Endothelial cell of umbilical vein (primary cell): ENCODE measurements around the gene DIS3L2. TPM values are rescaled to one million over a fixed set of nuclear protein-coding genes. Genes with fewer than 3 reads are reported as not detected.

Experiments used
- BruUV-seq: library from RNA; stranded (reverse); fragments of 400-500 nt; replicated peaks from 2 replicates; lab custom pipeline; 2021; lab: Mats Ljungman, UMichigan
- CTCF ChIA-PET: fragments of 300-600, 350-600 bp; sonication (Branson Sonifier 250); formaldehyde crosslinking; loops from one replicate; lab custom pipeline; 2021; ENCODE audit warnings: antibody characterized with exemption, inconsistent platforms; lab: Charles Lee
- POLR2A ChIA-PET: fragments of 300-600, 350-600 bp; sonication (Branson Sonifier 250); formaldehyde crosslinking; loops from one replicate; lab custom pipeline; 2021; ENCODE audit warnings: antibody characterized with exemption, inconsistent platforms; lab: Charles Lee
- DNase-seq: peaks from one replicate; pipeline ENCODE4 v3.0.0-alpha.2; 2011; ENCODE audit warnings: low read depth, low spot score
- FAIRE-seq: peaks from 2 replicates; lab custom pipeline; 2011; peaks lifted over from hg19 to GRCh38; lab: Jason Lieb, UNC
- H2AFZ ChIP-seq: 2 replicates; pipeline ENCODE4 v1.6.0; 2012; ENCODE audit warnings: low read depth, low read length, control low read depth, inconsistent platforms
- H3K27ac ChIP-seq: 2 replicates; pipeline ENCODE4 v1.5.1; 2011; ENCODE audit warnings: low read depth, mild to moderate bottlenecking, control low read depth, low read length, moderate library complexity; ENCODE audit not compliant: insufficient read depth
- H3K27me3 ChIP-seq, 2 experiments: 2 replicates each; pipeline versions ENCODE4 v1.6.0 to v1.6.1; 2011; ENCODE audit warnings: low read length in 2 of 2, mixed read lengths in 1 of 2; ENCODE audit not compliant: control insufficient read depth in 2 of 2, insufficient read depth in 2 of 2
- H3K36me3 ChIP-seq, 2 experiments: 2 replicates in 1 of 2; 3 replicates in 1 of 2; pipeline ENCODE4 v1.5.1; 2011; ENCODE audit warnings: low read length in 2 of 2, mild to moderate bottlenecking in 1 of 2, moderate library complexity in 1 of 2; ENCODE audit not compliant: control insufficient read depth in 2 of 2, insufficient read depth in 2 of 2; ENCODE audit errors: extremely low read depth in 1 of 2
- H3K4me1 ChIP-seq: 3 replicates; pipeline ENCODE4 v1.5.1; 2011; ENCODE audit warnings: mild to moderate bottlenecking, low read length; ENCODE audit not compliant: control insufficient read depth, insufficient read depth; ENCODE audit errors: extremely low read depth
- H3K4me2 ChIP-seq: 2 replicates; pipeline ENCODE4 v1.6.1; 2011; ENCODE audit warnings: low read length, control low read depth, mixed read lengths; ENCODE audit not compliant: insufficient read depth
- H3K4me3 ChIP-seq, 3 experiments: fragments of 200-600 bp in 1 of 3; sonication (generic), shearing (Covaris generic) in 1 of 3; replicated peaks in 1 of 3; 2 replicates each; pipeline ENCODE4 v1.5.1; 2011 to 2016; ENCODE audit warnings: control low read depth in 3 of 3, low read length in 3 of 3, mild to moderate bottlenecking in 2 of 3, inconsistent platforms in 1 of 3, low read depth in 1 of 3, moderate library complexity in 1 of 3; ENCODE audit not compliant: insufficient read depth in 1 of 3
- H3K79me2 ChIP-seq: 2 replicates; pipeline ENCODE4 v1.6.0; 2012; ENCODE audit warnings: low read length, inconsistent platforms; ENCODE audit not compliant: control insufficient read depth, insufficient read depth
- H3K9ac ChIP-seq: replicated peaks from 2 replicates; pipeline ENCODE3; 2011; ENCODE audit warnings: low read length, control low read depth; ENCODE audit not compliant: insufficient read depth; ENCODE audit errors: extremely low read depth
- H3K9me1 ChIP-seq: replicated peaks from 3 replicates; pipeline ENCODE4 v1.6.0; 2011; ENCODE audit warnings: mild to moderate bottlenecking, low read length; ENCODE audit not compliant: control insufficient read depth, insufficient read depth; ENCODE audit errors: extremely low read depth
- H3K9me3 ChIP-seq: replicated peaks from 2 replicates; pipeline ENCODE4 v1.5.1; 2012; ENCODE audit warnings: low read length, inconsistent platforms; ENCODE audit not compliant: control insufficient read depth, insufficient read depth
- H4K20me1 ChIP-seq: replicated peaks from 2 replicates; pipeline ENCODE3; 2011; ENCODE audit warnings: mild to moderate bottlenecking, low read length; ENCODE audit not compliant: control insufficient read depth, insufficient read depth; ENCODE audit errors: extremely low read depth
- CTCF ChIP-seq, 2 donors: IDR thresholded peaks; 1 replicate in 1 of 2; 2 replicates in 1 of 2; pipeline ENCODE4 v1.5.1; 2011; ENCODE audit warnings: low read length in 2 of 2, mild to moderate bottlenecking in 2 of 2, moderate library complexity in 2 of 2, control low read depth in 1 of 2, inconsistent platforms in 1 of 2, low read depth in 1 of 2; ENCODE audit not compliant: insufficient read depth in 1 of 2; ENCODE audit errors: extremely low read depth in 1 of 2
- EZH2 ChIP-seq: IDR thresholded peaks from 2 replicates; pipeline ENCODE4 v1.6.1; 2012; ENCODE audit warnings: borderline replicate concordance, low read depth, mild to moderate bottlenecking, moderate library complexity, low read length, inconsistent platforms; ENCODE audit not compliant: severe bottlenecking
- FOS ChIP-seq: IDR thresholded peaks from 2 replicates; pipeline ENCODE4 v1.6.1; 2011; ENCODE audit warnings: mild to moderate bottlenecking, low read length, moderate library complexity, borderline replicate concordance; ENCODE audit not compliant: insufficient read depth
- GATA2 ChIP-seq: IDR thresholded peaks from 2 replicates; pipeline ENCODE4 v1.7.0; 2011; ENCODE audit warnings: low read depth, mild to moderate bottlenecking, moderate library complexity, mixed read lengths, low read length; ENCODE audit not compliant: insufficient read length, insufficient read depth
- JUN ChIP-seq: IDR thresholded peaks from 2 replicates; pipeline ENCODE4 v1.6.1; 2011; ENCODE audit warnings: borderline replicate concordance, low read depth; ENCODE audit not compliant: insufficient read length, insufficient read depth
- MYC ChIP-seq: IDR thresholded peaks from one replicate; pipeline ENCODE4 v1.6.1; 2011; ENCODE audit warnings: mild to moderate bottlenecking, low read depth, low read length
- POLR2A ChIP-seq: IDR thresholded peaks from 2 replicates; pipeline ENCODE4 v1.6.1; 2012; ENCODE audit warnings: low read depth, mild to moderate bottlenecking, control low read depth, low read length
- POLR2AphosphoS5 ChIP-seq: IDR thresholded peaks from 2 replicates; pipeline ENCODE4 v1.6.1; 2012; ENCODE audit warnings: low read depth, mild to moderate bottlenecking, control low read depth, low read length, moderate library complexity; ENCODE audit not compliant: insufficient read depth
- dilution Hi-C: fragments of 300-500 bp; cut with MboI; formaldehyde crosslinking; loops from one replicate; pipeline ENCODE4 v1.15.0; 2019; ENCODE audit warnings: low sequenced_read_pairs; ENCODE audit not compliant: extremely low pct_ligation_motif_present
- intact Hi-C: fragments of 100-400 bp; cut with micrococcal nuclease; formaldehyde crosslinking; loops from one replicate; pipeline ENCODE4 v1.10.0; 2022
- polyA plus RNA-seq, 4 experiments: library from polyadenylated mRNA; depleted of rRNA in 3 of 4; stranded (reverse) in 3 of 4; unstranded in 1 of 4; fragments of >200 nt; gene quantifications; 2 replicates each; pipeline versions ENCODE4 v1.2.1 to v1.2.3, GENCODE V29; 2011 to 2012; ENCODE audit warnings: missing spikeins in 1 of 4
- total RNA-seq: library from RNA; stranded (reverse); gene quantifications from 2 replicates; pipeline ENCODE4 v1.2.3, GENCODE V29; 2021
- TF ChIP-seq, protein P1 (sequence below): IDR thresholded peaks from 2 replicates; pipeline ENCODE4 v1.6.1; 2011; ENCODE audit not compliant: insufficient read depth, insufficient read length

Gene DIS3L2
- total and polyA plus RNA-seq, 2 donors (not counting 3 experiments of a cell fraction or from before 2014, with no cell fraction given) = 14.6 to 31.2 TPM

DNA sequence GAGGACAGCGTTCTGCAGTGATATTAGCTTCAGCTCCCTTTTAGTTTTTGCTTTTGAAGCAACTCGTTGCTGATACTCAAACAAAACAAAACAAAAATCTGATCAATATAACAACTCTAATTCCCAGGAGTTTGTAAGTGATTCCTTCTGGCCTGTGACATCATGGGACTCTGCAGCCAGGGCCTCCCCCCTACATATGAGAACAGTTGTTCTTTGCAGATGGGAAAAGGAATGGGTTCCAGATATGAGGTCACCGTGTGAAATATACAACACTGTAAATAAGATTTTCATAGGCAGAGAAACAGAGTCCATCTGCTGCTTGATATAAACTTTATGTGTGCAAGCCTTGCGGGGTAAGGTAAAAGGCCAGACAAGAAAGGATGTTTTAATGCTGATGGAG, 56.7 kb downstream of the DIS3L2 start:
- Histone ChIP-seq H2AFZ (no peak overlapping the region), H3K27me3 (no peaks in the 10 kb centered on the region), H3K9me3 (no peaks in the 10 kb centered on the region), H3K79me2 (no peaks in the 10 kb centered on the region), H3K36me3 (peaks cover 0 to 3% of the 10 kb centered on the region in 2 experiments), H3K9me1 (no peaks in the 10 kb centered on the region), H3K9ac (no peak overlapping the region), H3K4me2 (no peak overlapping the region), H3K4me3 (no peak overlapping the region), H4K20me1 (no peaks in the 10 kb centered on the region), H3K4me1 (no peaks in the 10 kb centered on the region), H3K27ac (no peak overlapping the region)
- no TSS peak for BruUV-seq
- ChIA-PET CTCF (no interaction called here), POLR2A (no interaction called here)
- TF ChIP-seq, protein P1, sequence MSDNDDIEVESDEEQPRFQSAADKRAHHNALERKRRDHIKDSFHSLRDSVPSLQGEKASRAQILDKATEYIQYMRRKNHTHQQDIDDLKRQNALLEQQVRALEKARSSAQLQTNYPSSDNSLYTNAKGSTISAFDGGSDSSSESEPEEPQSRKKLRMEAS = no peak
- no peak for TF ChIP-seq EZH2
- TF ChIP-seq POLR2AphosphoS5 = no peak
- no peak for TF ChIP-seq FOS
- no peak for TF ChIP-seq POLR2A
- TF ChIP-seq CTCF (IDR thresholded peaks at IDR 0.05; ENCODE audit: extremely low read depth in 1 of 2, insufficient read depth in 1 of 2, low read depth in 1 of 2, low read length in 2 of 2) = no peak
- TF ChIP-seq MYC = no peak
- no peak for TF ChIP-seq JUN
- no peak for TF ChIP-seq GATA2
- dilution Hi-C loops = no loop called here
- intact Hi-C loops = no loop called here
- DNase-seq = no peak
- FAIRE-seq = no peak
